Fibroblast of lung (primary cell): ENCODE results near the gene ALPK1. TPM values are rescaled to one million over a fixed set of nuclear protein-coding genes. Genes with fewer than 3 reads are reported as not detected.

Source experiments
- DNase-seq, 2 donors: peaks; one replicate each; pipeline versions ENCODE4 v3.0.0 to v3.0.0-alpha.2; 2010; ENCODE audit warnings: low read depth in 2 of 2
- H2AFZ ChIP-seq: 2 replicates; pipeline ENCODE4 v1.5.1; 2012; ENCODE audit warnings: low read length, control low read depth, inconsistent platforms
- H3K27ac ChIP-seq: 2 replicates; pipeline ENCODE4 v1.5.1; 2011; ENCODE audit warnings: low read length, control low read depth; ENCODE audit not compliant: insufficient read depth
- H3K27me3 ChIP-seq: 2 replicates; pipeline ENCODE4 v1.5.1; 2011; ENCODE audit warnings: mild to moderate bottlenecking, low read length; ENCODE audit not compliant: control insufficient read depth, insufficient read depth
- H3K36me3 ChIP-seq: 2 replicates; pipeline ENCODE4 v1.5.1; 2011; ENCODE audit warnings: low read length; ENCODE audit not compliant: control insufficient read depth, insufficient read depth
- H3K4me1 ChIP-seq: 2 replicates; pipeline ENCODE4 v1.5.1; 2011; ENCODE audit warnings: low read length; ENCODE audit not compliant: control insufficient read depth, insufficient read depth; ENCODE audit errors: extremely low read depth
- H3K4me2 ChIP-seq: 2 replicates; pipeline ENCODE4 v1.5.1; 2011; ENCODE audit warnings: low read length, control low read depth; ENCODE audit not compliant: insufficient read depth; ENCODE audit errors: extremely low read depth
- H3K4me3 ChIP-seq, 4 experiments: fragments of 200-600 bp in 1 of 4; sonication (generic) in 1 of 4; replicated peaks in 1 of 4; 2 replicates each; pipeline ENCODE4 v1.5.1; 2011 to 2016; ENCODE audit warnings: low read length in 4 of 4, low read depth in 3 of 4, mild to moderate bottlenecking in 3 of 4, control low read depth in 2 of 4, inconsistent platforms in 1 of 4, mixed read lengths in 1 of 4; ENCODE audit not compliant: insufficient read depth in 1 of 4; ENCODE audit errors: control extremely low read depth in 1 of 4
- H3K79me2 ChIP-seq: 2 replicates; pipeline ENCODE4 v1.5.1; 2012; ENCODE audit warnings: mild to moderate bottlenecking, low read length, inconsistent platforms; ENCODE audit not compliant: control insufficient read depth, insufficient read depth
- H3K9ac ChIP-seq: 2 replicates; pipeline ENCODE4 v1.5.1; 2011; ENCODE audit warnings: mild to moderate bottlenecking, low read length, control low read depth; ENCODE audit not compliant: insufficient read depth
- H3K9me3 ChIP-seq: 2 replicates; pipeline ENCODE4 v1.5.1; 2012; ENCODE audit warnings: low read depth, low read length; ENCODE audit not compliant: control insufficient read depth, insufficient read depth
- H4K20me1 ChIP-seq: 2 replicates; pipeline ENCODE4 v1.5.1; 2011; ENCODE audit warnings: low read length; ENCODE audit not compliant: control insufficient read depth, insufficient read depth; ENCODE audit errors: extremely low read depth
- EZH2 ChIP-seq: IDR thresholded peaks from 2 replicates; pipeline ENCODE4 v1.5.1; 2012; ENCODE audit warnings: low read length, control low read depth, mild to moderate bottlenecking; ENCODE audit errors: missing control alignments
- polyA plus RNA-seq, 2 donors: library from polyadenylated mRNA; depleted of rRNA in 1 of 2; stranded (reverse) in 1 of 2; unstranded in 1 of 2; fragments of >200 nt; gene quantifications; 2 replicates each; pipeline ENCODE4 v1.2.1, GENCODE V29; 2011 to 2012; ENCODE audit warnings: missing spikeins in 1 of 2
- total RNA-seq: library from RNA; depleted of rRNA; stranded (reverse); fragments of >200 nt; gene quantifications from 2 replicates; pipeline ENCODE4 v1.2.1, GENCODE V29; 2014
- TF ChIP-seq, protein P1 (sequence below), 2 donors: IDR thresholded peaks in 1 of 2; conservative IDR thresholded peaks in 1 of 2; 1 replicate in 1 of 2; 2 replicates in 1 of 2; pipeline ENCODE4 v1.5.1; 2011 to 2012; ENCODE audit warnings: low read length in 2 of 2, control low read depth in 1 of 2, inconsistent platforms in 1 of 2, low read depth in 1 of 2, mild to moderate bottlenecking in 1 of 2

ALPK1 gene
- total and polyA plus RNA-seq, 2 donors (not counting 1 experiment from before 2014, with no cell fraction given): 9.3 to 50.2 TPM

DNA sequence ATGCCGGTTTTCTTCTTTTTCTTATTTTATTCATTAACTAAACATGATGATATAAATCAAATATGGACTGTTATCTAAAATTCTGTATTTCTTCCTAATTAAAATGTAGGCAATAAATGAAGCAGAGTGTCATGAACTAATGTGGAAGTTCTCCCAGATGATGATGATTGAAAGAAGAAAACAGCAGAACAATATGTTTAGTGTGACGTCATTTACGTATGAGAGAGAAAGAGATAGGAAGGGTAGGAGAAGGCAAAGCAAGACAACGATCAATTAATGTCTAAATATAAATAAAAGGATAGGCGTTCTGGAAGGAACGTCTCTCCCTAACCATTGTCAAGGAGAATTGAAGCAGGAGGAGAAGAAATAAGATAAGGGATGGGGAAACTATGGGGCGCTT, 113.6 kb downstream of the ALPK1 start:
- no peaks in the 10 kb centered on the region for H3K4me1 ChIP-seq
- H3K9me3 ChIP-seq: no peaks in the 10 kb centered on the region
- no peaks in the 10 kb centered on the region for H3K79me2 ChIP-seq
- no peak overlapping the region for H3K4me3 ChIP-seq
- no peaks in the 10 kb centered on the region for H3K36me3 ChIP-seq
- H2AFZ ChIP-seq: no peak overlapping the region
- no peaks in the 10 kb centered on the region for H4K20me1 ChIP-seq
- H3K9ac ChIP-seq: no peak overlapping the region
- H3K27ac ChIP-seq: no peak overlapping the region
- no peak overlapping the region for H3K4me2 ChIP-seq
- H3K27me3 ChIP-seq: no peaks in the 10 kb centered on the region
- no peak for TF ChIP-seq EZH2
- TF ChIP-seq, protein P1, sequence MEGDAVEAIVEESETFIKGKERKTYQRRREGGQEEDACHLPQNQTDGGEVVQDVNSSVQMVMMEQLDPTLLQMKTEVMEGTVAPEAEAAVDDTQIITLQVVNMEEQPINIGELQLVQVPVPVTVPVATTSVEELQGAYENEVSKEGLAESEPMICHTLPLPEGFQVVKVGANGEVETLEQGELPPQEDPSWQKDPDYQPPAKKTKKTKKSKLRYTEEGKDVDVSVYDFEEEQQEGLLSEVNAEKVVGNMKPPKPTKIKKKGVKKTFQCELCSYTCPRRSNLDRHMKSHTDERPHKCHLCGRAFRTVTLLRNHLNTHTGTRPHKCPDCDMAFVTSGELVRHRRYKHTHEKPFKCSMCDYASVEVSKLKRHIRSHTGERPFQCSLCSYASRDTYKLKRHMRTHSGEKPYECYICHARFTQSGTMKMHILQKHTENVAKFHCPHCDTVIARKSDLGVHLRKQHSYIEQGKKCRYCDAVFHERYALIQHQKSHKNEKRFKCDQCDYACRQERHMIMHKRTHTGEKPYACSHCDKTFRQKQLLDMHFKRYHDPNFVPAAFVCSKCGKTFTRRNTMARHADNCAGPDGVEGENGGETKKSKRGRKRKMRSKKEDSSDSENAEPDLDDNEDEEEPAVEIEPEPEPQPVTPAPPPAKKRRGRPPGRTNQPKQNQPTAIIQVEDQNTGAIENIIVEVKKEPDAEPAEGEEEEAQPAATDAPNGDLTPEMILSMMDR (conservative IDR thresholded peaks at IDR 0.05 in 1 of 2, IDR thresholded peaks at IDR 0.05 in 1 of 2; ENCODE audit: low read depth in 1 of 2, low read length in 2 of 2): no peak
- DNase-seq: no peak

DNA sequence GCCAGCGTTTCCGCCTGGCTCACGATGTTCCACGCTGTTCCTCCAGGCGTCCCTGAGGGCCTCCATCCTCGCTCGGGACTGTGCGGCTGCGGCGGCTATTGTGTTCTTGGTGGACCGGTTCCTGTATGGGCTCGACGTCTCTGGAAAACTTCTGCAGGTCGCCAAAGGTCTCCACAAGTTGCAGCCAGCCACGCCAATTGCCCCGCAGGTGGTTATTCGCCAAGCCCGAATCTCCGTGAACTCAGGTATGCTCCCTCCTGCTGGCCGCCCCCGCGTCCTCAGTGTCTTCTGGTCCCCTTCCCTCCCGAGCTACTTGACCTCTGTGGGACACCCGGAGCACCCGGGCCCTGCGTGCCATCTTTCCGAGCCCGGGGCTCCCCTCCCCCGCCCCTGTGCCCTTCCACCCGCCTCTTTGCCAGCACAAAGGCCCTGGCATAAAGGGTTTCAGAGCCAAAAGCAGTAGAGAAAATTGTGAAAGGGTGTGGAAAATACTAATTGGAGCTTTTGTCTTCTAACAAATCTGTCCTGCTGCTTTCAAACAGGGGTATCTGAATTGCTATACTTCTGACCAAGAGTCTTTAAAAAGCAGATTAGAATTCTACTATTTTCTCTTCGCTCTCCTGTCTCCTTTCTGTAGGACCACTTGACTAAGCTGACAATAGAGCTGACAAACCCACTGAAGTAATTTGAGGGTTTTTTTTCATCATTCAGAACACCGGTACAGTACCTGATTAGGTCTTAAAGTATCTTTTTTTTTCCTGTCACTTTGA, 114.8 kb downstream of the ALPK1 start:
- Histone ChIP-seq H3K27ac (no peak overlapping the region), H3K9ac (no peak overlapping the region), H3K4me1 (no peaks in the 10 kb centered on the region), H3K9me3 (no peaks in the 10 kb centered on the region), H3K27me3 (no peaks in the 10 kb centered on the region), H3K4me3 (no peak overlapping the region), H3K4me2 (no peak overlapping the region), H2AFZ (no peak overlapping the region), H4K20me1 (no peaks in the 10 kb centered on the region), H3K36me3 (no peaks in the 10 kb centered on the region), H3K79me2 (no peaks in the 10 kb centered on the region)
- DNase-seq: peak in 1 of 2 donors; percentile 1
- TF ChIP-seq, protein P1 (conservative IDR thresholded peaks at IDR 0.05 in 1 of 2, IDR thresholded peaks at IDR 0.05 in 1 of 2; ENCODE audit: low read depth in 1 of 2, low read length in 2 of 2): no peak
- no peak for TF ChIP-seq EZH2

DNA sequence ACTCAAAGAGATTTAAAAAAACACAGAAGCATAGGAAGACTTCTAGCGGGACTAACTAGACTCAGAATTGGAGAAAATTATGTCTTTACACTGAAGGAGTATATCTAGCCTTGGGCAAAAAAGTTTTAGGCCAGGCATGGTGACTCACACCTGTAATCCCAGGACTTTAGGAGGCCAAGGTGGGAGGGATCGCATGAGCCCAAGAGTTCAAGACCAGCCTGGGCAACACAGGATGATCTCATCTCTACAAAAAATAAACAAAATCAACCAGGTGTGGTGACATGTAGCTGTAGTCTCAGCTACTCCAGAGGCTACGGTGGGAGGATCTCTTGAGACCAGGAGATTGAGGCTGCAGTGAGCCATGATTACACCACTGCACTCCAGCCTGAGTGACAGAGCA, 119.3 kb downstream of the ALPK1 start:
- H4K20me1 ChIP-seq: no peaks in the 10 kb centered on the region
- TF ChIP-seq EZH2: no peak
- TF ChIP-seq, protein P1 (conservative IDR thresholded peaks at IDR 0.05 in 1 of 2, IDR thresholded peaks at IDR 0.05 in 1 of 2; ENCODE audit: low read depth in 1 of 2, low read length in 2 of 2): no peak
- no peaks in the 10 kb centered on the region for H3K27me3 ChIP-seq

More for the DNA sequence above, 119.3 kb downstream of the ALPK1 start:
- no peak for DNase-seq
- Histone ChIP-seq H3K36me3 (no peaks in the 10 kb centered on the region), H3K79me2 (no peaks in the 10 kb centered on the region), H3K27ac (no peak overlapping the region), H3K4me1 (no peaks in the 10 kb centered on the region), H3K9ac (no peak overlapping the region), H3K4me2 (no peak overlapping the region), H2AFZ (no peak overlapping the region), H3K4me3 (no peak overlapping the region), H3K9me3 (no peaks in the 10 kb centered on the region)
